Measurements from ENCODE around the gene MACROD1. TPM values are rescaled to one million over a fixed set of nuclear protein-coding genes. Genes with fewer than 3 reads are reported as not detected.

The MACROD1 gene
- total RNA-seq, 3 donors from 2014 or later = 16.5 to 17.8 (median 17.1) TPM

GRCh38 chr11:64094463-64095260 lies 71.3 kb downstream of the MACROD1 start:
- Mint-ChIP-seq H3K9me3 (no peaks in the 10 kb centered on the region), H3K36me3 (ENCODE audit: insufficient read depth) (no peaks in the 10 kb centered on the region), H3K27me3 (ENCODE audit: low read depth) (no peaks in the 10 kb centered on the region), H3K4me3 (no peak overlapping the region), H3K4me1 (ENCODE audit: low read depth) (no peaks in the 10 kb centered on the region)
- ATAC-seq (no peak), DNase-seq (no peak)

- Mint-ChIP-seq H3K4me1 (ENCODE audit: low read depth) (no peaks in the 10 kb centered on the region), H3K27me3 (ENCODE audit: low read depth) (no peaks in the 10 kb centered on the region), H3K36me3 (ENCODE audit: insufficient read depth) (no peaks in the 10 kb centered on the region), H3K4me3 (no peak overlapping the region), H3K9me3 (no peaks in the 10 kb centered on the region)
- ATAC-seq (no peak), DNase-seq (no peak)
Observed at GRCh38 chr11:64093233-64094039, 72.5 kb downstream of the MACROD1 start.

DNA sequence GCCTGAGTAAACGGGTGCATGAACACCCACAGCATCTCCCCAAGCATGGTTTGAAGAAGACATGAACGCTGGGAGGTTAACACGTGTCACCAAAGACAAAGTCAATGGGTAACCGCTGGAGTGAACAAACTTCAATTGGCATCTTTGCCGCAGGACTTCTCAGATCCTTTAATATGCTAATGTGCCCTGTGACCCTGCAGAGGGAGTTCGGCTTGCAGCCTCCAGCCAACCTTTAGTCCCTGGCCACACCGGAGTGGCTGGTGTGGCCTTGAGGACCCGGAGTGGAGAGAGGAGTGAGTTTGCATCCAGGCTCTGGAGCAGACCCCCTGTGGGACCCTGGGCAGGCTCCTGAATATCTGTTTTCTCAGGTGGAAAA lies 73.2 kb downstream of the MACROD1 start:
- no peaks in the 10 kb centered on the region for H3K4me1 Mint-ChIP-seq (ENCODE audit: low read depth)
- ATAC-seq (no peak), DNase-seq (no peak)
- H3K36me3 Mint-ChIP-seq (ENCODE audit: insufficient read depth) = no peaks in the 10 kb centered on the region
- H3K4me3 Mint-ChIP-seq = no peak overlapping the region
- H3K9me3 Mint-ChIP-seq = no peaks in the 10 kb centered on the region
- no peaks in the 10 kb centered on the region for H3K27me3 Mint-ChIP-seq (ENCODE audit: low read depth)

GRCh38 chr11:64092111-64092760 lies 73.7 kb downstream of the MACROD1 start:
- DNase-seq (no peak), ATAC-seq (no peak)
- Mint-ChIP-seq H3K36me3 (ENCODE audit: insufficient read depth) (no peaks in the 10 kb centered on the region), H3K4me3 (no peak overlapping the region), H3K4me1 (ENCODE audit: low read depth) (no peaks in the 10 kb centered on the region), H3K27me3 (ENCODE audit: low read depth) (no peaks in the 10 kb centered on the region), H3K9me3 (no peaks in the 10 kb centered on the region)

- Mint-ChIP-seq H3K27me3 (ENCODE audit: low read depth) (no peaks in the 10 kb centered on the region), H3K9me3 (no peaks in the 10 kb centered on the region), H3K4me3 (no peak overlapping the region), H3K36me3 (ENCODE audit: insufficient read depth) (no peaks in the 10 kb centered on the region), H3K4me1 (ENCODE audit: low read depth) (no peaks in the 10 kb centered on the region)
- ATAC-seq = no peak
- DNase-seq = no peak
Observed at GRCh38 chr11:64090806-64091516, 75.0 kb downstream of the MACROD1 start.

DNA sequence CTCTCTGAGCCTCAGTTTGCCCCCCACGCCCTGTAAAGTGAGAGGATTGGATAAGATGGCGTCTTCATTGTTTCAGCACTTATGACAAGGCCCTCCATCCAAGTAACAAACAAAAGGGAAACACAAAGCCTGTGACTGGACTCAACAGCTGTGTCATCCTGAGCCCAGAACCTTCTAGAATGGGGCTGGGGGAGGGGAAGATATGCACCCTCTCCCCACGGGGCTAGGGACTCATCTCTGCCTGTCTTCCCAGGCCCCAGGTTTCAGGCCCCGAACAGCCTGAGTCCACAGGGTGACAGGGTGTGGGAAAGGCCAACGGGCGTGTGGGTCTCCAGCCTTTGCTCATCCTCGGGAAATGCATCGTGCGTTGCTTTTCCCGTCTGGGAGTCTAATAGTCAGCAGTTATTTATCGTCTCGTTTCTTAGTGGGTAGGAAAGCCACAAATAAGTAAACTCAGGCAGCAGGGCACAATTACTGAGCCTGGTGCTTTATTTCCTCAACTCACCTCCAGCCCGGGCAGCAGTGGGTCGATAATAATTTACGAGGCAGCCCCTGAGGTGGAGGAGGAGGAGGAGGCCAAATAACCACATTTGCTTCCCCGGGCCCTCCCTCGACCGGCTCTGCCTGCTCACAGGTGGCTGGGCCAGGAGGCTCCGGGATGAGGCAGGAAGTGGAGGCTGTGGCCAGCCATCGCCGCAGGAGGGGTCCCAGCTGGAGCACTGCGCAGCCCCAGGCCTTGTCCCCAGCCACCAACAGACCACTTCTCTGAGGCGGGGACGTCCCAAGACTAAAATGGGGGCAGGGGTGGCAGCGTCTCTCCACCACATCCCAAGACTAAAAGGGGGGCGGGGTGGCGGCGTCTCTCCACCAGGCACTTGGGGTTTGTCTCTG lies 75.8 kb downstream of the MACROD1 start:
- Mint-ChIP-seq H3K4me3 (no peak overlapping the region), H3K27me3 (ENCODE audit: low read depth) (no peaks in the 10 kb centered on the region), H3K36me3 (ENCODE audit: insufficient read depth) (no peaks in the 10 kb centered on the region), H3K4me1 (ENCODE audit: low read depth) (no peaks in the 10 kb centered on the region), H3K9me3 (no peaks in the 10 kb centered on the region)
- ATAC-seq = no peak
- DNase-seq = no peak

- no peak for ATAC-seq
- no peak overlapping the region for H3K4me3 Mint-ChIP-seq
- no peaks in the 10 kb centered on the region for H3K27me3 Mint-ChIP-seq (ENCODE audit: low read depth)
- H3K4me1 Mint-ChIP-seq (ENCODE audit: low read depth) = no peaks in the 10 kb centered on the region
- DNase-seq = no peak
- H3K36me3 Mint-ChIP-seq (ENCODE audit: insufficient read depth) = no peaks in the 10 kb centered on the region
- H3K9me3 Mint-ChIP-seq = no peaks in the 10 kb centered on the region
Observed at GRCh38 chr11:64089493-64089892, 76.4 kb downstream of the MACROD1 start.

GRCh38 chr11:64089027-64089360 lies 76.9 kb downstream of the MACROD1 start:
- H3K4me1 Mint-ChIP-seq (ENCODE audit: low read depth) = no peaks in the 10 kb centered on the region
- H3K27me3 Mint-ChIP-seq (ENCODE audit: low read depth) = no peaks in the 10 kb centered on the region
- H3K9me3 Mint-ChIP-seq = no peaks in the 10 kb centered on the region
- no peak for DNase-seq
- no peak overlapping the region for H3K4me3 Mint-ChIP-seq
- H3K36me3 Mint-ChIP-seq (ENCODE audit: insufficient read depth) = no peaks in the 10 kb centered on the region
- ATAC-seq = no peak

GRCh38 chr11:64088162-64089026 lies 77.5 kb downstream of the MACROD1 start:
- H3K36me3 Mint-ChIP-seq (ENCODE audit: insufficient read depth) = no peaks in the 10 kb centered on the region
- DNase-seq (no peak), ATAC-seq (no peak)
- H3K9me3 Mint-ChIP-seq = no peaks in the 10 kb centered on the region
- no peak overlapping the region for H3K4me3 Mint-ChIP-seq
- no peaks in the 10 kb centered on the region for H3K4me1 Mint-ChIP-seq (ENCODE audit: low read depth)
- H3K27me3 Mint-ChIP-seq (ENCODE audit: low read depth) = no peaks in the 10 kb centered on the region

DNA sequence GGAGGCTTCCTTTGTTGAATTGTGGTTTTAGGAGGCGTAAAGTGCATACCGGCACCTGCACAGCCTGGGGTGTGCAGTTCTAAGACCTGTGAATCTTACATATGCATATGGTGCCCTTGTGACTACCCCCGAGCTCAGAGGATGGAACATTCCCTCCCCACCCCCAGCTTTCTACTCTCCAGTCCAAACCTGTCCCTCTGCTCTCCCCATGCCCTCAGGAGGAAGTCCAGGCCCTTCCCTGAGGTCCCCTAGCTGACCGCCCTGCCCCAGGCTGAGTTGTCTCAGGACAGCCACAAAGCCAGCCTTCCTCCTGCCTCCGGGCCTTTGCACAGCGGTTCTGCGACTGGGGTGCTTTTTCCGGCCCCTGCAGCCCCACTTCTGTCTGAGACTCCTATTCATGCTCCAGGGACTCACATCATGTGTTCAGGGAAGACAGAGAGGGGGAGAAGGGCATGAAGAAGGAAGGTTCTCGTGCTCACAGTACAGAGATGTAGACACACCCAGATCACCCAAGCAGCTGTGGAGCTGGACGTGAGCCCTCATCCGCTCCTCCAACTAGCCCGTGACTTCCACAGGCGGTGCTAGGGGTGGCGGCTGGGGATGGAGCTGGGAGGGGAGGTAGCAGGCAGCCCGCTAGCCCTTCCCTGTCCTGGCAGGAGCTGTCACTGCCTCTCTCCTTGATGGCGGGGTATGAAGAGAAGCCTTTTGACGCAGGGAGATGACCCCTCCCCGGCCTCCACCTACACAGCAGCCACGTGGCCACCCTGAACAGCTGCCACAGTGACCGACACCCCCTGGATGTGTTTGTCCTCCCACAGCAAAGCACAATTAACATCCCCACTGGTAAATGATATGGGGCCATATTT lies 79.4 kb downstream of the MACROD1 start:
- no peaks in the 10 kb centered on the region for H3K9me3 Mint-ChIP-seq
- H3K27me3 Mint-ChIP-seq (ENCODE audit: low read depth) = no peaks in the 10 kb centered on the region
- no peaks in the 10 kb centered on the region for H3K4me1 Mint-ChIP-seq (ENCODE audit: low read depth)
- H3K36me3 Mint-ChIP-seq (ENCODE audit: insufficient read depth) = no peaks in the 10 kb centered on the region
- ATAC-seq = no peak
- DNase-seq = no peak
- no peak overlapping the region for H3K4me3 Mint-ChIP-seq

- Mint-ChIP-seq H3K27me3 (ENCODE audit: low read depth) (no peaks in the 10 kb centered on the region), H3K4me3 (no peak overlapping the region), H3K4me1 (ENCODE audit: low read depth) (no peaks in the 10 kb centered on the region), H3K36me3 (ENCODE audit: insufficient read depth) (no peaks in the 10 kb centered on the region), H3K9me3 (no peaks in the 10 kb centered on the region)
- ATAC-seq (no peak), DNase-seq (no peak)
Observed at GRCh38 chr11:64085906-64086257, 80.0 kb downstream of the MACROD1 start.

DNA sequence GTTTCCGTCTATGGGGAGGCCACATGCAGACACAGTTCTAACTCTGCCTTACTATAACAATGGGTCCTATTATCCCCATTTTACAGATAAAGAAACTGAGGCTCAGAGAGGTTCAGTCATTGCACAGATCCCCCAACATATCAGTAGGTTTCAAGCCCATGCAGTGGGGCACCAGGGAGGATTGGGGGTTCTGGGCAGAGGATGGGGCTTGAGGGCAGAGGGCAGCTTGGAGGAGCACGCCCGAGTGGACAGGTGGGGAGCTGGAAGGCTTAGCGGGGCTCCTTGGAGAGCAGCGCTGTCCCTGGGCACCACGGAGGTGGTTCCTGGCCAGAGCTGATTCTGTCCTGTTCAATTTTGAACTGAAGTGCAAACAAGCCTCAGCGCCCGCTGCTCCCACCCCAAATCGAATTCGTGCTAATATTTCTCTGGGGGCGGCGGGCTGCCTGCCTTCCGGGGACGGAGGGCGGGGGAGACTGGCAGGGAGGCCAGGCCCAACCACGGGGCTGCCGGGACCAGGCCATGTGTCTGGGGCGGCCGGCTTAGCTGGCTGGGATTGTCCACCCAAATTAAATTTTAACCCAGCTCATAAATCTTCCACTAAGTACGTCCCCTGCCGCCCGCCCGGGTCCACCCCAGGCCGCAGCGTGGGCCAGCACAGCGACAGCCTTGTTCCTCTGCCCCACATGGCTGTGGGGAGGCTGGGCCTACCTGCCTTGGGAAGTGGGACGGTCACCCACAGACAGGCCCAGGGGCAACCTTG lies 80.8 kb downstream of the MACROD1 start:
- Mint-ChIP-seq H3K27me3 (ENCODE audit: low read depth) (no peaks in the 10 kb centered on the region), H3K9me3 (no peaks in the 10 kb centered on the region), H3K4me1 (ENCODE audit: low read depth) (no peaks in the 10 kb centered on the region), H3K4me3 (no peak overlapping the region), H3K36me3 (ENCODE audit: insufficient read depth) (no peaks in the 10 kb centered on the region)
- no peak for ATAC-seq
- no peak for DNase-seq
